OCI-LY3 (cell line): ENCODE measurements around the gene MGAT5B.

Experiments used
- H2AFZ ChIP-seq: fragments of 200-600, 300-600 bp; shearing (Covaris generic); 2 replicates; pipeline ENCODE4 v1.6.0; 2014; ENCODE audit warnings: antibody characterized with exemption, low read depth, low read length
- H3K27ac ChIP-seq: fragments of 200-600, 300-600 bp; sonication (generic); 2 replicates; pipeline ENCODE4 v1.5.1; 2014; ENCODE audit warnings: mild to moderate bottlenecking, low read length, moderate library complexity, mixed read lengths
- H3K27me3 ChIP-seq: fragments of 200-600, 300-600 bp; sonication (generic); 2 replicates; pipeline ENCODE4 v1.6.1; 2014; ENCODE audit warnings: low read depth, low read length, mixed read lengths
- H3K36me3 ChIP-seq: fragments of 200-600, 300-600 bp; sonication (generic); replicated peaks from 2 replicates; pipeline ENCODE3; 2014; ENCODE audit warnings: low read depth, low read length, mixed read lengths
- H3K4me1 ChIP-seq: fragments of 300-600, 200-600 bp; sonication (generic); 2 replicates; pipeline ENCODE4 v1.6.1; 2014; ENCODE audit warnings: low read length, mixed read lengths
- H3K4me2 ChIP-seq: fragments of 200-600, 300-600 bp; sonication (generic); 2 replicates; pipeline ENCODE4 v1.6.1; 2014; ENCODE audit warnings: low read length, mixed read lengths
- H3K4me3 ChIP-seq: fragments of 300-600, 200-600 bp; sonication (generic); 2 replicates; pipeline ENCODE4 v1.5.1; 2014; ENCODE audit warnings: antibody characterized with exemption, mild to moderate bottlenecking, low read length, moderate library complexity
- H3K79me2 ChIP-seq: fragments of 300-600, 200-600 bp; shearing (Covaris generic); 2 replicates; pipeline ENCODE4 v1.6.1; 2014; ENCODE audit warnings: mild to moderate bottlenecking, low read length, mixed read lengths
- H3K9ac ChIP-seq: fragments of 300-600, 200-600 bp; shearing (Covaris generic); 2 replicates; pipeline ENCODE4 v1.6.0; 2014; ENCODE audit warnings: mild to moderate bottlenecking, low read length, moderate library complexity
- H3K9me3 ChIP-seq: fragments of 200-600, 300-600 bp; shearing (Covaris generic); 2 replicates; pipeline ENCODE4 v1.6.1; 2014; ENCODE audit warnings: low read length, mixed read lengths; ENCODE audit not compliant: insufficient read depth
- H4K20me1 ChIP-seq: fragments of 200-600, 300-600 bp; sonication (generic); 2 replicates; pipeline ENCODE4 v1.6.1; 2016; ENCODE audit warnings: low read length, mixed read lengths; ENCODE audit not compliant: insufficient read depth
- CTCF ChIP-seq: fragments of 200-600, 300-600 bp; sonication (generic); IDR thresholded peaks from 2 replicates; pipeline ENCODE4 v1.5.1; 2014; ENCODE audit warnings: antibody characterized with exemption, low read length, low read depth
- EZH2phosphoT487 ChIP-seq: fragments of 200-600 bp; shearing (Covaris generic); IDR thresholded peaks from 2 replicates; pipeline ENCODE4 v1.6.1; 2018; ENCODE audit warnings: antibody characterized with exemption, mixed run types, low read depth

Gene MGAT5B

GRCh38 chr17:76988796-76989195, 120.6 kb downstream of the MGAT5B start:
- Histone ChIP-seq H4K20me1 (no peaks in the 10 kb centered on the region), H3K4me2 (no peak overlapping the region), H3K9ac (no peak overlapping the region), H3K9me3 (no peaks in the 10 kb centered on the region), H3K79me2 (no peaks in the 10 kb centered on the region), H3K27ac (no peak overlapping the region), H3K27me3 (peaks cover 9% of the 10 kb centered on the region), H3K4me3 (no peak overlapping the region), H2AFZ (no peak overlapping the region), H3K4me1 (no peaks in the 10 kb centered on the region), H3K36me3 (no peaks in the 10 kb centered on the region)
- TF ChIP-seq EZH2phosphoT487 (no peak), CTCF (no peak)

DNA sequence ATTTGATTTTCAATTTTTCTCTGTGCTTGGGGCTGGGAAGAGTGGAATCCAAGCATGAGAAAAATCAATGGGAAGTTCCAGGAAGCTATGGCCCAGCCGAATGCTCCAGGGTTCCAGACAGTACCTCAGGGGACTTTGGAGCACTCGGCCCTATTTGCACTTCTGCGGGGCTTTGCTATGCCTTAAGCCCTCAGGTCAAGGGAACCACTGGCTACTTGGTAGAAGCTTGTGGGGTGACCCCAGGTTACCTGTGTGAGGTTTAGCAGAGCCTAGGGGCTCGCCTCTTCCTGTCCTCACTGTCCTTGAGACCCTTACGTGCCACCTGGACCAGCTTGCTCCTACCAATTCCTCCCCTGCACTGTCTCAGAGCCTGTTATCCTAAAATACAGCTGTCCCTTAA, 121.3 kb downstream of the MGAT5B start:
- Histone ChIP-seq H4K20me1 (no peaks in the 10 kb centered on the region), H3K27ac (no peak overlapping the region), H3K79me2 (no peaks in the 10 kb centered on the region), H3K9ac (no peak overlapping the region), H2AFZ (no peak overlapping the region), H3K4me2 (no peak overlapping the region), H3K4me1 (no peaks in the 10 kb centered on the region), H3K27me3 (peaks cover 15% of the 10 kb centered on the region), H3K36me3 (no peaks in the 10 kb centered on the region), H3K9me3 (no peaks in the 10 kb centered on the region), H3K4me3 (no peak overlapping the region)
- TF ChIP-seq CTCF, result no peak
- no peak for TF ChIP-seq EZH2phosphoT487

DNA sequence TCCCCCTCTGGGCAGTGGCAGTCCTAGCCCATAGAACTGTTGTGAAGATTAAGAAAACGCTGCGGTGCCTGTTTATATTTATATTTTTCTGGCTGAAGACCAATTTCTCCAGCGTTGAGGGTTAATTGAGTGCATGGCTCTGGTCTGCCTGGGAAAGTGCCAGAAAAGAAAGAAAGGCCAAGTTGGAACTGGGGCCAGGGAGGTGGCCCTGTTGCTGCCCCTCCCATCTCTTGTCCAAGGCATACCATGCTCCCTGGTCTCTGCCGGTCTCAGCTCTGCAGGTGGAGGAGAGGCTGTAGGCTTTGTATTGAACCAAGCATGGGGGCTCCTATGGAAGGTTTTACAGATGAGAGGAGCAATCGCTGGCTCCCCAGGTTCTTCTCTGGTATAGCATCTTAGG, 124.7 kb downstream of the MGAT5B start:
- H3K4me1 ChIP-seq, result peaks cover 6% of the 10 kb centered on the region
- no peak overlapping the region for H3K4me2 ChIP-seq

GRCh38 chr17:76993651-76994050, 125.4 kb downstream of the MGAT5B start:
- no peak overlapping the region for H2AFZ ChIP-seq
- peaks cover 14% of the 10 kb centered on the region for H3K4me1 ChIP-seq
- H3K4me2 ChIP-seq, result no peak overlapping the region
- no peaks in the 10 kb centered on the region for H4K20me1 ChIP-seq
- no peak overlapping the region for H3K4me3 ChIP-seq
- H3K27ac ChIP-seq, result no peak overlapping the region
- TF ChIP-seq EZH2phosphoT487 (no peak), CTCF (no peak)
- peaks cover 30% of the 10 kb centered on the region for H3K27me3 ChIP-seq
- no peaks in the 10 kb centered on the region for H3K79me2 ChIP-seq
- no peak overlapping the region for H3K9ac ChIP-seq
- peaks cover 3% of the 10 kb centered on the region; the same call in 1 of the 2 replicates for H3K9me3 ChIP-seq
- H3K36me3 ChIP-seq, result no peaks in the 10 kb centered on the region

More for the DNA sequence above, 124.7 kb downstream of the MGAT5B start:
- H3K27me3 ChIP-seq, result peaks cover 24% of the 10 kb centered on the region
- no peaks in the 10 kb centered on the region for H3K9me3 ChIP-seq
- H3K79me2 ChIP-seq, result no peaks in the 10 kb centered on the region
- H3K27ac ChIP-seq, result no peak overlapping the region
- no peak overlapping the region for H2AFZ ChIP-seq
- H3K36me3 ChIP-seq, result no peaks in the 10 kb centered on the region
- TF ChIP-seq EZH2phosphoT487, result no peak
- no peak for TF ChIP-seq CTCF
- no peaks in the 10 kb centered on the region for H4K20me1 ChIP-seq
- no peak overlapping the region for H3K9ac ChIP-seq
- H3K4me3 ChIP-seq, result no peak overlapping the region
